ENCODE results near the gene GRHL1. TPM values are rescaled to one million over a fixed set of nuclear protein-coding genes. Genes with fewer than 3 reads are reported as not detected.

The GRHL1 gene
- total and polyA plus RNA-seq, 9 of the 15 experiments (the other 6 are each of a cell fraction or from before 2014, with no cell fraction given) = 1.7 to 6.1 (median 4.7) TPM

GRCh38 chr2:10008809-10009176, 57.3 kb downstream of the GRHL1 start:
- no peaks in the 10 kb centered on the region for H3K79me2 ChIP-seq (ENCODE audit: control insufficient read depth, insufficient read depth, low read length)
- H3K9me1 ChIP-seq (ENCODE audit: control insufficient read depth, insufficient read depth, low read length) = no peaks in the 10 kb centered on the region
- H2AFZ ChIP-seq (ENCODE audit: low read depth, low read length) = peak overlapping the region; percentile 78
- TF ChIP-seq RAD51 (IDR thresholded peaks at IDR 0.05; ENCODE audit: borderline replicate concordance, low read depth) (peak; percentile 31; the same call in 1 of the 2 replicates), MEIS2 (IDR thresholded peaks at IDR 0.05; ENCODE audit: partially characterized antibody) (peak; percentile 19), SREBF1 (IDR thresholded peaks at IDR 0.05; ENCODE audit: borderline replicate concordance, low read depth, low read length) (no peak), ZNF384 (IDR thresholded peaks at IDR 0.05; ENCODE audit: low read depth, low read length) (no peak), ZNF436 (CRISPR knock-in tag; IDR thresholded peaks at IDR 0.05) (no peak), FOXA1 (IDR thresholded peaks at IDR 0.05; ENCODE audit: borderline replicate concordance) (no peak), TBP (optimal IDR thresholded peaks at IDR 0.05; ENCODE audit: low read depth, low read length) (no peak), CTBP1 (IDR thresholded peaks at IDR 0.05; ENCODE audit: borderline replicate concordance) (no peak)
- H3K36me3 ChIP-seq (ENCODE audit: control insufficient read depth, insufficient read depth, low read length) = no peaks in the 10 kb centered on the region
- H3K9ac ChIP-seq (ENCODE audit: insufficient read depth in 1 of 2, low read depth in 2 of 2, low read length in 2 of 2) = peak overlapping the region in 1 of 2 experiments; percentile 47; a peak in 1 of 4 replicates
- peak overlapping the region; percentile 17; the same call in 1 of the 2 replicates for H3K4me2 ChIP-seq (ENCODE audit: insufficient read depth, low read length)
- H3K4me1 ChIP-seq (replicated peaks in 1 of 2; ENCODE audit: control insufficient read depth in 2 of 2, insufficient read depth in 2 of 2, low read length in 2 of 2) = peaks cover 8 to 40% of the 10 kb centered on the region in 2 experiments
- peak; percentile 26 for FAIRE-seq
- H3K27me3 ChIP-seq (ENCODE audit: control insufficient read depth in 2 of 2, insufficient read depth in 2 of 2, low read length in 2 of 2) = no peaks in the 10 kb centered on the region
- ChIA-PET CTCF (ENCODE audit: low intra/inter-chr PET ratio) (no interaction called here), POLR2A (interaction anchor here (0.9 to 1.2 kb wide), 4 partner anchors 11 to 165 kb away, joined by 3 to 4 read pairs (median 4); no protein-coding TSS in a partner anchor)
- no peaks in the 10 kb centered on the region for H4K20me1 ChIP-seq (replicated peaks; ENCODE audit: control insufficient read depth, insufficient read depth, low read length)
- H3K4me3 ChIP-seq = no peak overlapping the region
- peak in 1 of 4 experiments; percentile 28 for DNase-seq (ENCODE audit: extremely low read depth in 1 of 4, low spot score in 3 of 4)
- intact Hi-C loops (cut with micrococcal nuclease) (no loop called here), in situ Hi-C loops (cut with MboI) (no loop called here)
- H3K27ac ChIP-seq (ENCODE audit: extremely low read depth, low read depth, low read length) = no peak overlapping the region
- no peaks in the 10 kb centered on the region; the same call in 1 of the 2 replicates for H3K9me3 ChIP-seq (replicated peaks; ENCODE audit: control insufficient read depth, insufficient read depth, low read depth, low read length)
- ATAC-seq = peak; percentile 30; the same call in 1 of the 3 replicates
- no TSS peak for BruUV-seq (replicated peaks)
- WGBS (ENCODE audit: insufficient coverage, low coverage, missing lambda C conversion rate) = 35% methylated on average over 9 of the region's 9 CpGs

All from K562 (cell line).